Small intestine (tissue), 7 donors: ENCODE results near the gene MPRIP. TPM values are rescaled to one million over a fixed set of nuclear protein-coding genes. Genes with fewer than 3 reads are reported as not detected.

ENCODE experiments used
- DNase-seq, 2 donors: peaks; one replicate each; pipeline versions ENCODE4 v3.0.0 to v3.0.0-alpha.2; 2013
- FAIRE-seq: peaks from 2 replicates; lab custom pipeline; 2012; peaks lifted over from hg19 to GRCh38; lab: Jason Lieb, UNC
- H3K27ac ChIP-seq, 3 donors: one replicate each; pipeline ENCODE4 v1.5.1; 2013; ENCODE audit warnings: low read length in 2 of 3, mild to moderate bottlenecking in 2 of 3, control low read depth in 1 of 3, inconsistent platforms in 1 of 3, low read depth in 1 of 3, moderate library complexity in 1 of 3
- H3K27me3 ChIP-seq, 3 donors: one replicate each; pipeline ENCODE4 v1.6.1; 2013; ENCODE audit warnings: low read length in 3 of 3, inconsistent platforms in 1 of 3; ENCODE audit not compliant: control insufficient read depth in 3 of 3, insufficient read depth in 3 of 3
- H3K36me3 ChIP-seq, 3 donors: one replicate each; pipeline ENCODE4 v1.6.1; 2013; ENCODE audit warnings: low read length in 3 of 3, inconsistent platforms in 1 of 3, low read depth in 1 of 3, mild to moderate bottlenecking in 1 of 3, moderate library complexity in 1 of 3; ENCODE audit not compliant: control insufficient read depth in 3 of 3, insufficient read depth in 2 of 3
- H3K4me1 ChIP-seq, 3 donors: one replicate each; pipeline ENCODE4 v1.6.1; 2013; ENCODE audit warnings: low read length in 2 of 3, inconsistent platforms in 1 of 3, low read depth in 1 of 3, mild to moderate bottlenecking in 1 of 3, moderate library complexity in 1 of 3; ENCODE audit not compliant: control insufficient read depth in 3 of 3, insufficient read depth in 2 of 3
- H3K4me3 ChIP-seq, 3 donors: one replicate each; pipeline ENCODE4 v1.5.1; 2013; ENCODE audit warnings: low read length in 3 of 3, control low read depth in 1 of 3, inconsistent platforms in 1 of 3, low read depth in 1 of 3, mild to moderate bottlenecking in 1 of 3, moderate library complexity in 1 of 3
- H3K9me3 ChIP-seq, 2 donors: one replicate each; pipeline ENCODE4 v1.6.1; 2013; ENCODE audit warnings: low read depth in 1 of 2, low read length in 1 of 2; ENCODE audit not compliant: control insufficient read depth in 2 of 2, insufficient read depth in 1 of 2
- WGBS, 3 donors: extraction: QIAGEN DNeasy Blood & Tissue Kit; methylation state at CpG; one replicate each; pipeline ENCODE4 v1.1.7; 2013; 5-methylcytosine and 5-hydroxymethylcytosine counted together
- polyA plus RNA-seq, 4 donors: library from polyadenylated mRNA; stranded (reverse) in 3 of 4; unstranded in 1 of 4; fragments of 200-250 nt in 3 of 4; fragments of 120-200 nt in 1 of 4; gene quantifications; one replicate each; pipeline versions ENCODE4 v1.2.1 to v1.2.3, GENCODE V29; 2013
- donor health status: healthy with polysubstance abuse.
- donor health status: control.
- donor health status: control.
- donor health status: Bipolar disorder and iron deficiency.
- donor health status: healthy.

Gene MPRIP
- polyA plus RNA-seq, 4 donors = 98.9 to 233 (median 190) TPM

DNA sequence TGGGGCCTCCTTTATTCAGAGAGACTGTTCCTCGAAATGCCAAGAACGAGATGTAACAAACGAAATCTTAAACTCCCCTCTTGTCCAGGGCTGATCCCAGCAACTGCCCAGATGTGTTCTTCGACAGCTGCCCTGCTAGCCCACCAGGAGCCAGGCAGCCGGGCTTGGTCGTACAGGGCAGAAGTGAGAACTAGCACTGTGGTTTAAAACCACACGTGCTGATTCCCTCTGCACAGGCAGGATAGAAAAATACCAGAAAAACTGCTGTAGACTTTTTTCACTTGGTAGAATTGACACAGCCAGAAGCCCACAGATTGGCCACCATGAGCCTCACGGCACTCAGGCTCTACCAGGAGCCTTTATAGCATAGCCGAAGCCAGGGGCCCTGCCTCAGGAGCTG is 130.7 kb downstream of the MPRIP start:
- H3K36me3 ChIP-seq = peaks cover 23 to 96% (median 52%) of the 10 kb centered on the region in 3 donors
- H3K4me1 ChIP-seq = no peaks in the 10 kb centered on the region
- H3K9me3 ChIP-seq = no peaks in the 10 kb centered on the region
- H3K4me3 ChIP-seq = no peak overlapping the region
- FAIRE-seq (no peak), DNase-seq (no peak)
- peak overlapping the region in 1 of 3 donors; percentile 17 for H3K27ac ChIP-seq
- no peaks in the 10 kb centered on the region for H3K27me3 ChIP-seq
- WGBS, 3 donors = 81 to 93% (median 81%) methylated on average over 9 of the region's 9 CpGs

DNA sequence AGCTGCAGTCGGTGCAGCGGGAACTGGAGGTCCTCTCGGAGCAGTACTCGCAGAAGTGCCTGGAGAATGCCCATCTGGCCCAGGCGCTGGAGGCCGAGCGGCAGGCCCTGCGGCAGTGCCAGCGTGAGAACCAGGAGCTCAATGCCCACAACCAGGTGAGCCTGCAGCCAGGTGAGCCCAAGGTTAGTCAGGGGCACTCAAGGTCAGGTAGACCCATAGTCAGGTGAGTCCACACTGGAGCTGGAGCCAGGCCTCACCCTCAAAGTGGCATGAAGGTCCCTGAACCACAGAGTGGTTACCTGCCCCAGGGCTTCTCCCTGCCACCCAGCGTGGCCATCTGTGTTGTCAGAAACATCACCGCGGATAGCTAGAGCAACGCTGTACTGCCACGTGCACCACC is 131.7 kb downstream of the MPRIP start:
- 95 to 97% (median 96%) methylated on average over 9 to 14 of the region's 14 CpGs for WGBS, 3 donors
- Histone ChIP-seq H3K4me1 (no peaks in the 10 kb centered on the region), H3K36me3 (peaks cover 23 to 95% (median 53%) of the 10 kb centered on the region in 3 donors), H3K27ac (no peak overlapping the region), H3K9me3 (no peaks in the 10 kb centered on the region), H3K4me3 (no peak overlapping the region), H3K27me3 (no peaks in the 10 kb centered on the region)
- FAIRE-seq (no peak), DNase-seq (no peak)

DNA sequence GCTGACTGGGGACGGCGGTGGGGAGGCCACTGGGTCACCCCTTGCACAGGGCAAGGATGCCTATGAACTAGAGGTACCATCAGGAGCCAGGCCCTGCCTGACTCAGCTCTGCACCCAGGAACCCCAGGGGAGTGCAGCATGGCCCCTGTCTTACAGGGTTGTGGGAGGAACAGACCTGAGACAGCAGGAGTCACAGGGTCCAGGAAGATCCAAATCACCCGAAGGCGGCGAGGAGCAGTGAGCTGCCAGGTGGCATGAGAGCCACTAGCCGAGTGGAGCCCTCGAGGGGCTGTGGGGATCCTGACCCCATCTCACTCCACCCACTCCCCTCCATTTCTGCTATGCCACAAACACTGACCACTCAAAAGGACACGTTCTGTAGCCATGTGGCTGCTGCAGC is 133.1 kb downstream of the MPRIP start:
- Histone ChIP-seq H3K27me3 (no peaks in the 10 kb centered on the region), H3K36me3 (peaks cover 23 to 95% (median 59%) of the 10 kb centered on the region in 3 donors), H3K4me3 (no peak overlapping the region), H3K4me1 (no peaks in the 10 kb centered on the region), H3K27ac (no peak overlapping the region), H3K9me3 (no peaks in the 10 kb centered on the region)
- DNase-seq (no peak), FAIRE-seq (no peak)
- 94 to 99% (median 97%) methylated on average over 5 to 8 of the region's 8 CpGs for WGBS, 3 donors

DNA sequence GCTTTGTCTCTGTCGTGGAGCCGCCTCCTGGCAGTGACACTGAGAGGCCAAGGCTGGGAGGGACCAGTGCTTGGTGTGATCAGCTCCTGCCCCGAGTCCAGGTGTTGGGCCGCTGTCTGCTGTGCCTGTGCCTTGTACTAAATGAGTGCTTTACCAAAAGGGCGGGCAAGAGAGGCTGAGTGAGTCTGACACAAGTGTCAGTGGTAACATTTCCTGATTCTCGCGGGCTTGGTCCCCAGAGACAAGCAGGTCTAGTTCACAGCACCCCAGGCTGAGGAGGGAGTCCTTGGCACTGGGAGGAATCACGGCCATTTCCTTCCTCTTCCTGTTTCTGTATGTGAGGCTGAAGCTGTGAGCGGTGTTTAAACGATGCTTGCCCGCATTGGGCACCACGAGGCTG is 133.7 kb downstream of the MPRIP start:
- DNase-seq = no peak
- H3K27me3 ChIP-seq = no peaks in the 10 kb centered on the region
- H3K9me3 ChIP-seq = no peaks in the 10 kb centered on the region
- FAIRE-seq = no peak
- H3K4me3 ChIP-seq = no peak overlapping the region
- peaks cover 28 to 95% (median 60%) of the 10 kb centered on the region in 3 donors for H3K36me3 ChIP-seq
- no peaks in the 10 kb centered on the region for H3K4me1 ChIP-seq
- WGBS, 3 donors = 68 to 91% (median 86%) methylated on average over 12 of the region's 12 CpGs
- peak overlapping the region in 1 of 3 donors; percentile 53 for H3K27ac ChIP-seq

DNA sequence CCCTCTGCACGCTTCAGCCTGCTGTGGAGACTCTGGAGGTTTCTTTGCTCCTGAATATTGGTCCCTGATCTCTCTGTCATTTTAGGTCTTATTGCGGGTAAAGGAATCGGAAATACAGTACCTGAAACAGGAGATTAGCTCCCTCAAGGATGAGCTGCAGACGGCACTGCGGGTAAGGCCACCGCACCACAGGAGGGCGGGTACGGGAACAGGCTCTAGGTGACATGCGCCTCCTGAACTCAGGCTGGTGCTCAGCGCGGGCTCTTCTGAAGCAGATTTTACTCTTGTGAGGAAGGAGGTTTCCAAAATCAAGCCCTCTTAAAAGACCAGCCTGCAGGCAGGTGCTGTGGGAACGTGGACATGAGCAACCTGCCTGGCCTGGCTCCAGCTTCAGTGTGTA is 134.1 kb downstream of the MPRIP start:
- Histone ChIP-seq H3K4me1 (no peaks in the 10 kb centered on the region), H3K27ac (no peak overlapping the region), H3K9me3 (no peaks in the 10 kb centered on the region), H3K27me3 (no peaks in the 10 kb centered on the region), H3K36me3 (peaks cover 30 to 95% (median 58%) of the 10 kb centered on the region in 3 donors), H3K4me3 (no peak overlapping the region)
- no peak for FAIRE-seq
- WGBS, 3 donors = 94 to 96% (median 95%) methylated on average over 12 of the region's 12 CpGs
- no peak for DNase-seq

DNA sequence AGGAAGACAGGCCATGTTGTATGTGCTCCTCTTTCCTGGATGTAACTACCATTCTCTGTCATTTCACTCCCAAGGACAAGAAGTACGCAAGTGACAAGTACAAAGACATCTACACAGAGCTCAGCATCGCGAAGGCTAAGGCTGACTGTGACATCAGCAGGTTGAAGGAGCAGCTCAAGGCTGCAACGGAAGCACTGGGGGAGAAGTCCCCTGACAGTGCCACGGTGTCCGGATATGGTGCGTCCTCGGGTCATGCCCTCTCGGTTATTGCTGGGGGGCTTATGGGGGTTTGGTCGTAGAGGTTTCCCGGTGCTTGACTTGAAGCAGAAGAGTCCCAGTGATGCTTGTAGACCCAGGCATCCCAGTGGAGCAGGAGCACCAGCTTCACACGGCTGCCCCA is 134.9 kb downstream of the MPRIP start:
- WGBS, 3 donors = 92 to 97% (median 95%) methylated on average over 12 of the region's 12 CpGs
- no peaks in the 10 kb centered on the region for H3K4me1 ChIP-seq
- FAIRE-seq (no peak), DNase-seq (no peak)
- H3K9me3 ChIP-seq = no peaks in the 10 kb centered on the region
- H3K27me3 ChIP-seq = no peaks in the 10 kb centered on the region
- no peak overlapping the region for H3K27ac ChIP-seq
- no peak overlapping the region for H3K4me3 ChIP-seq
- H3K36me3 ChIP-seq = peaks cover 30 to 94% (median 54%) of the 10 kb centered on the region in 3 donors

DNA sequence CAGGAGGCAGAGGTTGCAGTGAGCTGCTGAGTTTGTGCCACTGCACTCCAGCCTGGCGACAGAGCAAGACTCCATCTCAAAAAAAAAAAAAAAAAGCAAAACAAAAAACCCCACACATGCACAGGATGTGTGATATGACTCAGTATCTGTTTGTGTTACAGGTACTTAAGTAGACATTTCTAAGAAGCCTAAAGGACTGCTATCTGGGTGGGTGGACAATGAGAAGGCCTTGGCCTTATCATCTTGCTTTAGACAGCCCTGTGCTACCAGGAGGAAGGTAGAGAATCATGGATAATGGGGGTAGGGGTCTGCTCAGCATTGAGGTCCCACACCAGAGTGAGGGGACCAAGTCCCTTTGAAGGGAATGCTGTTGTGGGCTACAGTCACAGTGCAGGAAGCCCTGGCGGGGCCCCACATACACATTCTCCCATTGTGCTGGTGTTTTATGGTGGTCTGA is 137.1 kb downstream of the MPRIP start:
- Histone ChIP-seq H3K36me3 (peaks cover 27 to 93% (median 42%) of the 10 kb centered on the region in 3 donors), H3K4me3 (no peak overlapping the region), H3K27ac (peak overlapping the region in 1 of 3 donors; percentile 86), H3K4me1 (no peaks in the 10 kb centered on the region), H3K9me3 (no peaks in the 10 kb centered on the region), H3K27me3 (no peaks in the 10 kb centered on the region)
- no peak for FAIRE-seq
- DNase-seq = no peak
- WGBS, 3 donors = 60 to 91% (median 78%) methylated on average over 2 of the region's 2 CpGs

DNA sequence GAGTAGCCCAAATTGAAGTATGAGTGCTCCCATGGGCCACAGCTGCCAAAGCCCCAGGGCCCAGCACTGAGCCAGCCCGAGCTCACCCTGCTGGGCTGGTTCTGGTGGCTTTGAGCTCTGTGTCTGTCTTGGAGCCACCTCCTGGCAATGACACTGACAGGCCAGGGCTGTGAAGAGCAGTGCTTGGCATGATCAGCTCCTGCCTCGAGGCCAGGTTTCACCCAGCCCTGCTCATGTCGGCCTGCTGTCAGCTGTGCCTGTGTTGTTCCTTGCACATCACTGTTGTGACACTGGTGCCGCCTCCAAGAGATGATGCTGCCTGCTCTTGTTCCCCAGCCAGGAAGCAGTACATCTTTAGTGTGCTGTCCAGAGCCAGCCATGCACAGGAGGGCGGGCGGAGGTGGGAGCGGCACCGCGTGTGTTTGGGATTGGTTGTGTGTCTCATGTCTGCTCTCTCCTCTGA is 137.9 kb downstream of the MPRIP start:
- WGBS, 3 donors = 91 to 94% (median 92%) methylated on average over 9 of the region's 9 CpGs
- DNase-seq (no peak), FAIRE-seq (no peak)
- Histone ChIP-seq H3K27ac (peak overlapping the region in 1 of 3 donors; percentile 86), H3K4me3 (no peak overlapping the region), H3K9me3 (no peaks in the 10 kb centered on the region), H3K27me3 (no peaks in the 10 kb centered on the region), H3K4me1 (no peaks in the 10 kb centered on the region), H3K36me3 (peaks cover 22 to 93% (median 37%) of the 10 kb centered on the region in 3 donors)
